ENCODE data around the gene LRP1B. TPM values are rescaled to one million over a fixed set of nuclear protein-coding genes. Genes with fewer than 3 reads are reported as not detected.

The LRP1B gene
- polyA plus RNA-seq, 5 donors, result 0.54 to 1.8 (median 0.81) TPM

GRCh38 chr2:140621583-140622362 is 1509.0 kb downstream of the LRP1B start:
- DNase-seq, result no peak

- no peak for DNase-seq
Measured at GRCh38 chr2:140604788-140605187, 1526.0 kb downstream of the LRP1B start.

GRCh38 chr2:140604096-140604495 is 1526.7 kb downstream of the LRP1B start:
- peak in 1 of 2 donors; percentile 10 for DNase-seq

- peak; percentile 32 for DNase-seq
Measured at GRCh38 chr2:140603416-140603815, 1527.4 kb downstream of the LRP1B start.

- DNase-seq, result no peak
Measured at GRCh38 chr2:140601801-140602200, 1529.0 kb downstream of the LRP1B start.

- DNase-seq, result no peak
Measured at GRCh38 chr2:140601342-140601741, 1529.5 kb downstream of the LRP1B start.

GRCh38 chr2:140600116-140600515 is 1530.7 kb downstream of the LRP1B start:
- DNase-seq, result no peak

- DNase-seq, result no peak
Measured at GRCh38 chr2:140597836-140598235, 1533.0 kb downstream of the LRP1B start.

- DNase-seq, result no peak
Measured at GRCh38 chr2:140597205-140597604, 1533.6 kb downstream of the LRP1B start.

- no peak for DNase-seq
Measured at GRCh38 chr2:140596447-140596846, 1534.4 kb downstream of the LRP1B start.

- no peak for DNase-seq
Measured at GRCh38 chr2:140595107-140595506, 1535.7 kb downstream of the LRP1B start.

GRCh38 chr2:140593132-140593531 is 1537.7 kb downstream of the LRP1B start:
- no peak for DNase-seq

GRCh38 chr2:140589696-140590095 is 1541.1 kb downstream of the LRP1B start:
- DNase-seq, result no peak

GRCh38 chr2:140589273-140589672 is 1541.5 kb downstream of the LRP1B start:
- no peak for DNase-seq

GRCh38 chr2:140586379-140586778 is 1544.4 kb downstream of the LRP1B start:
- no peak for DNase-seq

GRCh38 chr2:140585016-140585415 is 1545.8 kb downstream of the LRP1B start:
- no peak for DNase-seq

GRCh38 chr2:140584471-140584870 is 1546.3 kb downstream of the LRP1B start:
- DNase-seq, result no peak

- no peak for DNase-seq
Measured at GRCh38 chr2:140580532-140581151, 1550.2 kb downstream of the LRP1B start.

- DNase-seq, result no peak
Measured at GRCh38 chr2:140577453-140577852, 1553.4 kb downstream of the LRP1B start.

- DNase-seq, result no peak
Measured at GRCh38 chr2:140567734-140568133, 1563.1 kb downstream of the LRP1B start.

GRCh38 chr2:140565756-140566155 is 1565.1 kb downstream of the LRP1B start:
- DNase-seq, result no peak

GRCh38 chr2:140555701-140556100 is 1575.1 kb downstream of the LRP1B start:
- DNase-seq, result no peak

- DNase-seq, result no peak
Measured at GRCh38 chr2:140552634-140553033, 1578.2 kb downstream of the LRP1B start.

- no peak for DNase-seq
Measured at GRCh38 chr2:140551287-140551686, 1579.5 kb downstream of the LRP1B start.

Measured in right lung (tissue), 5 donors.